Measurements from ENCODE around the gene SCNN1B.
"Not testable (repeated sequence)": the region's sequence is repeated elsewhere in the genome, so short reads cannot be mapped to it uniquely, and the experiment has no call there.

The SCNN1B gene

DNA sequence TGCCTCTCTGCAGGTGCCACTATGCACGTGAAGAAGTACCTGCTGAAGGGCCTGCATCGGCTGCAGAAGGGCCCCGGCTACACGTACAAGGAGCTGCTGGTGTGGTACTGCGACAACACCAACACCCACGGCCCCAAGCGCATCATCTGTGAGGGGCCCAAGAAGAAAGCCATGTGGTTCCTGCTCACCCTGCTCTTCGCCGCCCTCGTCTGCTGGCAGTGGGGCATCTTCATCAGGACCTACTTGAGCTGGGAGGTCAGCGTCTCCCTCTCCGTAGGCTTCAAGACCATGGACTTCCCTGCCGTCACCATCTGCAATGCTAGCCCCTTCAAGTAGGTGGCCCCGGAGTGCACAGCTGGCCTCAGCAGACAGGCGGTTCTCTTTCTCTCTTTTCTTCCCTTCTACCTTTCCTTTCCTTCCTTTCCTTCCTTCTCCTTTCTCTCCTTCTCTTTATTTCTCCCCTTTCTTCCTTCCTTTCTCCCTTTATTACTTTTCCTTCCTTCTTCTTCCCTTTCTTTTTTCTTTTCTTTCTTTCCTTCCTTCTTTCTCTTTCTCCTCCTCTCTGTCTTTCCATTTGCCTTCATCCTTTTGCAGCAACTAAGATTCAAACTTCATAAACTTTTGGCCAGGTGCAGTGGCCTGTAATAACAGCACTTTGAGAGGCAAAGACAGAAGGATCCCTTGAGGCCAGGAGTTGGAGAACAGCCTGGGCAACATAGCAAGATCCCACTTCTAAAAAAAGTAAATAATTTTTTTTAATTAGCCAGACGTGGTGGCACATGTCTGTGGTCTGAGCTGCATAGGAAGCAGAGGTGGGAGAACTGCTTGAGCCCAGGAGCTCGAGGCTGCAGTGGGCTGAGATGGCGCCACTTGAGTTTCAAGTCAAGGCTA is 46.7 kb downstream of the SCNN1B start:
- in situ Hi-C loops (cut with HindIII; ENCODE audit: low sequenced_read_pairs), result no loop called here

DNA sequence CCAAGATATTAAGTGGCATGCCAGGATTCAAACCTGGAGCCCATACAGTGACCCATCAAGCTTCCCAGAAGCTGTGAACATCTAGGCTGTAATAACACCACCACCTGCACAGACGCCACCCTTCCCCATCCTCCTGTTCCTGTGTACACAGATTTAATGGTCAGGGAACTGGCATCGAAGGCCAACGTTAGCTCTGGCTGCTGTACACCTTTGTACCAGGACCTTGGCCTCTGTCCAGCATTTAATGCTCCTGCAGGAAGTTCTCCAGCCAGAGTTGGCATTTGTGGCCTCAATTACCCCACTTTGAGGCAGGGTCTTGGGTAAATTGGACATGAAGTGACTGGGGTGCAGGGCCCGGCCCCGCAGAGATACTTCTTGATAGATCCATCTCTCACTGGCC is 49.3 kb downstream of the SCNN1B start:
- in situ Hi-C loops (cut with HindIII; ENCODE audit: low sequenced_read_pairs), result no loop called here

GRCh38 chr16:23353440-23353839 is 51.3 kb downstream of the SCNN1B start:
- in situ Hi-C loops (cut with HindIII; ENCODE audit: low sequenced_read_pairs), result no loop called here

DNA sequence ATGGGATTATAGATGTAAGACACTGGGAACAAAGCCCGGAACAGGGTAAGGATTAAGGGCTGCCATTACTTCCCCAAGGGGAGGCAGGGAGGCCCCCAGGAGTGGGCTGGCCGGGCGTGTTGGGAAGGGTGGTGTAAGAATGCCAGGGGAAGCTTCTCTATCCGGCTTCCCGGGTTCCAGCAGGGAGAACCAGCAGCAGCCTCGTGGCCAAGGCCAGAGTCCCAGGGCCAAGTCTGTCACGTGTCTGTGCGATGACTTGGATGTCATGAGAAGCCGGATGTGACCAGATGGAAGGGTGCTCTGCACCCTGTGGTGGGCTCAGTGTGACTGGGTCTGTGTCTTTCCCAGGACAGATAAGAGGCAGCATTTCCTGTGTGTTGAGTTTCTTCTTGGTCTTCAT is 52.1 kb downstream of the SCNN1B start:
- in situ Hi-C loops (cut with HindIII; ENCODE audit: low sequenced_read_pairs), result no loop called here

GRCh38 chr16:23355106-23355670 is 53.1 kb downstream of the SCNN1B start:
- in situ Hi-C loops (cut with HindIII; ENCODE audit: low sequenced_read_pairs), result no loop called here

- in situ Hi-C loops (cut with HindIII; ENCODE audit: low sequenced_read_pairs), result no loop called here
Measured at GRCh38 chr16:23356941-23357340, 54.8 kb downstream of the SCNN1B start.

- in situ Hi-C loops (cut with HindIII; ENCODE audit: low sequenced_read_pairs), result no loop called here
Measured at GRCh38 chr16:23357761-23358290, 55.7 kb downstream of the SCNN1B start.

DNA sequence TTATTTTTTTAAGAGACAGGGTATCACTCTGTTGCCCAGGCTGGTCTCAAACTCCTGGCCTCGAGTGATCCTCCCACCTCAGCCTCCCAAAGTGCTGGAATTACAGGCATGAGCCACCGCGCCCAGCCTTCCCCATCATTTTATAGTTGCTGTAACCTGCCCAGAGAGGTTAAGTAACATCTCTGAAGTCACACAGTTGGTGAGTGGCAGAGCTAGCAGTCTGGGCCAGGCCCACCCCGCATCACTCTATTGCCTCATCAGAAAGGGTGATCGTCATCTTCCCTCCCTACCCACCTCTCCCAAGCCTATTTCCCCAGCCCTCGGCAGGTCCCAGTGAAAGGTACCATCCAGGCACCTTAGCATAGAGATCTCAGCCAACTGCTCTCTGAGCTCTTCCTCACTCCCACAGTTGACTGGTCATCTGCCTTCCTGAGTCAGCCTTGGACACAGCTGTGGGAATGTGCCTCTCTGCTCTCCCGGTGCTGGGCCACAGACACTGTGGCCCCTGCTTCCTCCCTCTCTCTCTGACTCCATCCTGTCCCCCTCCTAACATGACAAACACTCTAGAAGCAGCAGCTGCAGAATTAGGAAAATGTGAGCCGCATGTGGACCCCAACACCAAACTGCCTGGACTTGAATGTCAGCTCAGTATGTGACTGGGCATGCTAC is 57.1 kb downstream of the SCNN1B start:
- in situ Hi-C loops (cut with HindIII; ENCODE audit: low sequenced_read_pairs), result no loop called here

GRCh38 chr16:23362460-23363317 is 60.6 kb downstream of the SCNN1B start:
- in situ Hi-C loops (cut with HindIII; ENCODE audit: low sequenced_read_pairs), result no loop called here

GRCh38 chr16:23365602-23366240 is 63.6 kb downstream of the SCNN1B start:
- in situ Hi-C loops (cut with HindIII; ENCODE audit: low sequenced_read_pairs), result no loop called here

GRCh38 chr16:23366341-23366740 is 64.2 kb downstream of the SCNN1B start:
- in situ Hi-C loops (cut with HindIII; ENCODE audit: low sequenced_read_pairs), result not testable (repeated sequence)

DNA sequence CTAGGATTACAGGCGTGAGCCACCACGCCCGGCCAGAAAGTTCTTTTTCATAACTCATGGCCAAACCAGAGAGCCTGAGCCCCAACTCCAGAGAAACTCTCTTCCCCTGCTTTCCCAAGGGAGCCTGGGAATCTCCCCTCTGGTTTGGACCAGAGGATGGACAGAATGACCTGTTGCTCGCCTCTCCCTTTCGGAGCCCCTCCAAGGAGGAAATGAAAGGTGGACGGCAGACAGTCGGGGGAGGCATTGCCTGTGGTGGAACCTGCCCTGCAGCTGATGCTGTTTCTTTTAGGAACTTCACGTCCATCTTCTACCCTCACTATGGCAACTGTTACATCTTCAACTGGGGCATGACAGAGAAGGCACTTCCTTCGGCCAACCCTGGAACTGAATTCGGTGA is 65.5 kb downstream of the SCNN1B start:
- in situ Hi-C loops (cut with HindIII; ENCODE audit: low sequenced_read_pairs), result no loop called here

DNA sequence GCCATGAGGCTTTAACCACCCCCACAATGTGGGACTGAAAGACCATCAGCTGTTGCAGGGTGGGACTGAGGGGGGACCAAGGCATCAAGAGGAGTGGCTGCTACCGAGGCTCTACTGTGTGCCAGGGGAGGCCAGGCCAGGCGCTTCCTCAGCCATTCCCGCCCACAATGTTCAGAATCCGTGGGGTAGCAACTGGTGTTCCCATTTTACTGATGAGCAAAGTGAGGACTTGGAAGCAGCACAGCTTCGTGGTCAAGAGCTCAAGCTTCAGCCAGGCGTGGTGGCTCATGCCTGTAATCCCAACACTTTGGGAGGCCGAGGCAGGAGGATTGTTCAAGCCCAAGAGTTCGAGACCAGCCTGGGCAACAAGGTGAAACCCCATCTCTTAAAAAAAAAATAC is 65.9 kb downstream of the SCNN1B start:
- in situ Hi-C loops (cut with HindIII; ENCODE audit: low sequenced_read_pairs), result no loop called here

DNA sequence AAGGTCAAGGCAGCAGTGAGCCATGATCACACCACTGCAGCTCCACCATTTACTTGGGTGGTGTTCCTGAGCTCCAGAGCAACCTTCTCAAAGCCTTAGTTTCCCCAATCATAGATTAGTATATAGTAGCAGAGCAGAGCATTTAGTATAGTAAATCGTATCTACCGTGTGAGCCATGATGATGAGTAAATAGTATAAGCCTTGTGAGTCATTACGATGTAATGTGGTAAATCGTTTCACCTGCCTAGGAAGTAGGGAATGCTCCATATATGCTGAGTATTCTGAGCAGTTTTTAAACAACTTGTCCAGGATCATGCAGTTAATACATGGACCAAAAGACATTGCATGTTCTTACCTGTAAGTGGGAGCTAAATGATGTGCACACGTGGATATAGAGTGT is 66.4 kb downstream of the SCNN1B start:
- in situ Hi-C loops (cut with HindIII; ENCODE audit: low sequenced_read_pairs), result no loop called here

GRCh38 chr16:23369416-23369815 is 67.3 kb downstream of the SCNN1B start:
- in situ Hi-C loops (cut with HindIII; ENCODE audit: low sequenced_read_pairs), result no loop called here

DNA sequence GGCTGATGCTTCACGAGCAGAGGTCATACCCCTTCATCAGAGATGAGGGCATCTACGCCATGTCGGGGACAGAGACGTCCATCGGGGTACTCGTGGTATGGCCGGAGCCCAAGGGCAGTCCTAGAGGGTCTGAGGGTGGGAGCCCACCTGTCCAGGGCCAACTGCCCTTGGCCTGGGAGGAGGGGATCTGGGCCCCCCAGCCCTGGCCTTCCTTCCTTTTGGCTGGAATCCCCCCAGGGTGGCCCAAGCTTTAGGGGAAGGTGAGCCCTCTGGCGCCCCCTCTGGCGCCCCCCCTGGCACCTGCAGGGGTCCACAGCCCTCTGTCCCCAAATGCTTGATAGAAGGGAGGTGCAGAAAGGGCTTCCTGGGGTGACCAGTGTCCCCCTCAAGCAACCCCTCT is 69.3 kb downstream of the SCNN1B start:
- in situ Hi-C loops (cut with HindIII; ENCODE audit: low sequenced_read_pairs), result no loop called here

DNA sequence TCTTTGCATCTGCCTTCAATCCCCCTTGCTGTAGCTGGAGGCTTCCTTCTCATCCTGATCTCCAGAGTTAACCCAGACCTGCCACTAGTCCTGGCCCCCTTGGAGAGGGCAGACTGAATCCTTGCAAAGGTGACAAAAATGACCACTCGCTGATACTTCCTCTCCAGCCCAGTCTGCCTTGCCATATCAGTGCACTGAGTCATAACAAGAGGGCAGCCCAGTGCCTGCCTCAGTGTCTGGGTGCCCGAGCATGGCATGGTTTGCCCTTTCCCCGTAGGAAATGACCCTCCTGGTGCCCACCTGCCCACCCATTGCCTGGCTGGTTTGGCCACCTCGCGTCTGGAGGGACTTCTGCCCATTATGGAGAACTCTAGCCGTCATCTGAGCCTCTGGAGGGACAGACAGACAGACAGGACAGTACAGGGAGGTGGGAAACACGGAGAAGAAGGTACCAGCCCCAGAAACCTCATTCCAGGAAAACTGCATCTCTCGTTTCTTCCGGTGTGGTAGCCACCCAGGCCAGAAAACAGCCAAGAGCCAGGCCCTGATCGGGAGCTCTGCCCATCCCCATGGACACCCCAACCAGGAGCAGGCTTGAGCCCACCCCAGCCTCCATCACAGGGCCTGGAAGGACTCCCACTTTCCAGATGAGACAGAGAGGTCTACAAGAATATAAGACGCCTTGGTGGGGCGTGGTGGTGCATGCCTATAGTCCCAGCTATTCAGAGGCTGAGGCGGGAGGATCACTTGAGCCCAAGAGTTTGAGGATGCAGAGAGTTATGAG is 71.5 kb downstream of the SCNN1B start:
- in situ Hi-C loops (cut with HindIII; ENCODE audit: low sequenced_read_pairs), result no loop called here

GRCh38 chr16:23374721-23375510 is 72.8 kb downstream of the SCNN1B start:
- in situ Hi-C loops (cut with HindIII; ENCODE audit: low sequenced_read_pairs), result no loop called here

DNA sequence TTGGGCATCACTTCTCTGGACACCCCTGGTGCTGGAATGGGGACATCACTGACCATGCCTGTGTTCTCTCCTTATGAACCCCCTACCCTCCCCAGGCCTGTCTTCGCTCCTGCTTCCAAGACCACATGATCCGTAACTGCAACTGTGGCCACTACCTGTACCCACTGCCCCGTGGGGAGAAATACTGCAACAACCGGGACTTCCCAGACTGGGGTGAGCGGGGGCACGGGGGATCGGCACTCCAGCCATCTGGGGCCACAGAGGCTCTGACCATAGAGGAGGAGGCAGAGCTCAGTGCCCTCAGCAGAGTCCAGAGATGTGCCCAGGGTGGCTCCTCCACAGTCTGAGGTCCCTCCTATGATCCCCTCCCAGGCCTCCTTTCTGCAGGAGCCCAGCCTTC is 73.5 kb downstream of the SCNN1B start:
- in situ Hi-C loops (cut with HindIII; ENCODE audit: low sequenced_read_pairs), result no loop called here
